GM19467 (cell line): ENCODE measurements around the gene GNL1.
"Not testable (repeated sequence)": the region's sequence is repeated elsewhere in the genome, so short reads cannot be mapped to it uniquely, and the experiment has no call there.

Experiments used
- ATAC-seq: cut with Tn5 transposase; IDR thresholded peaks from one replicate; pipeline ENCODE4 v1.9.1; 2021; ENCODE audit warnings: mild to moderate bottlenecking, moderate library complexity; ENCODE audit not compliant: unreplicated experiment

The GNL1 gene

GRCh38 chr6:30500421-30501355 is 55.6 kb downstream of the GNL1 start:
- no peak for ATAC-seq

GRCh38 chr6:30498705-30499104 is 57.6 kb downstream of the GNL1 start:
- not testable (repeated sequence) for ATAC-seq

- no peak for ATAC-seq
These were observed 58.6 kb downstream of the GNL1 start for GRCh38 chr6:30497714-30498113.

GRCh38 chr6:30497261-30497599 is 59.1 kb downstream of the GNL1 start:
- ATAC-seq, result not testable (repeated sequence)

- ATAC-seq, result no peak
These were observed 60.3 kb downstream of the GNL1 start for GRCh38 chr6:30495993-30496392.

- ATAC-seq, result not testable (repeated sequence)
These were observed 61.2 kb downstream of the GNL1 start for GRCh38 chr6:30495060-30495459.

- ATAC-seq, result no peak
These were observed 61.9 kb downstream of the GNL1 start for GRCh38 chr6:30494291-30494861.

GRCh38 chr6:30493643-30494250 is 62.5 kb downstream of the GNL1 start:
- no peak for ATAC-seq

- no peak for ATAC-seq
These were observed 64.0 kb downstream of the GNL1 start for GRCh38 chr6:30491991-30492952.
